Measurements from ENCODE around the gene VSTM2L.
"Not testable (repeated sequence)": the region's sequence is repeated elsewhere in the genome, so short reads cannot be mapped to it uniquely, and the experiment has no call there.

Gene VSTM2L

GRCh38 chr20:37939701-37940560 is 37.0 kb downstream of the VSTM2L start:
- DNase-seq (ENCODE audit: low spot score) = no peak

- DNase-seq (ENCODE audit: low spot score) = no peak
These were observed 37.9 kb downstream of the VSTM2L start for GRCh38 chr20:37940858-37941257.

- DNase-seq (ENCODE audit: low spot score) = no peak
These were observed 38.4 kb downstream of the VSTM2L start for GRCh38 chr20:37941332-37941731.

GRCh38 chr20:37941992-37942391 is 39.1 kb downstream of the VSTM2L start:
- no peak for DNase-seq (ENCODE audit: low spot score)

- no peak for DNase-seq (ENCODE audit: low spot score)
These were observed 40.1 kb downstream of the VSTM2L start for GRCh38 chr20:37943033-37943432.

- no peak for DNase-seq (ENCODE audit: low spot score)
These were observed 40.9 kb downstream of the VSTM2L start for GRCh38 chr20:37943501-37944455.

GRCh38 chr20:37944456-37944981 is 41.6 kb downstream of the VSTM2L start:
- DNase-seq (ENCODE audit: low spot score) = no peak

- DNase-seq (ENCODE audit: low spot score) = no peak
These were observed 42.2 kb downstream of the VSTM2L start for GRCh38 chr20:37945091-37945547.

- no peak for DNase-seq (ENCODE audit: low spot score)
These were observed 44.0 kb downstream of the VSTM2L start for GRCh38 chr20:37946946-37947345.

- no peak for DNase-seq (ENCODE audit: low spot score)
These were observed 45.0 kb downstream of the VSTM2L start for GRCh38 chr20:37947943-37948342.

GRCh38 chr20:37948956-37949355 is 46.0 kb downstream of the VSTM2L start:
- no peak for DNase-seq (ENCODE audit: low spot score)

GRCh38 chr20:37954190-37954589 is 51.3 kb downstream of the VSTM2L start:
- no peak for DNase-seq (ENCODE audit: low spot score)

GRCh38 chr20:37954626-37955025 is 51.7 kb downstream of the VSTM2L start:
- DNase-seq (ENCODE audit: low spot score) = no peak

- no peak for DNase-seq (ENCODE audit: low spot score)
These were observed 52.6 kb downstream of the VSTM2L start for GRCh38 chr20:37955511-37955910.

- DNase-seq (ENCODE audit: low spot score) = no peak
These were observed 53.2 kb downstream of the VSTM2L start for GRCh38 chr20:37956107-37956585.

- DNase-seq (ENCODE audit: low spot score) = no peak
These were observed 56.1 kb downstream of the VSTM2L start for GRCh38 chr20:37958856-37959520.

- no peak for DNase-seq (ENCODE audit: low spot score)
These were observed 58.1 kb downstream of the VSTM2L start for GRCh38 chr20:37961066-37961465.

GRCh38 chr20:37963483-37963882 is 60.6 kb downstream of the VSTM2L start:
- not testable (repeated sequence) for DNase-seq (ENCODE audit: low spot score)

GRCh38 chr20:37968841-37969401 is 66.0 kb downstream of the VSTM2L start:
- DNase-seq (ENCODE audit: low spot score) = no peak

- DNase-seq (ENCODE audit: low spot score) = no peak
These were observed 67.3 kb downstream of the VSTM2L start for GRCh38 chr20:37969949-37970855.
